Nucleus accumbens (tissue), 56 donors: Measurements from ENCODE around the gene ERN1.

ENCODE experiments used
- DNase-seq, 56 donors: peaks; one replicate each; lab custom pipeline; 2025; lab: John Stamatoyannopoulos, UW

The ERN1 gene

DNA sequence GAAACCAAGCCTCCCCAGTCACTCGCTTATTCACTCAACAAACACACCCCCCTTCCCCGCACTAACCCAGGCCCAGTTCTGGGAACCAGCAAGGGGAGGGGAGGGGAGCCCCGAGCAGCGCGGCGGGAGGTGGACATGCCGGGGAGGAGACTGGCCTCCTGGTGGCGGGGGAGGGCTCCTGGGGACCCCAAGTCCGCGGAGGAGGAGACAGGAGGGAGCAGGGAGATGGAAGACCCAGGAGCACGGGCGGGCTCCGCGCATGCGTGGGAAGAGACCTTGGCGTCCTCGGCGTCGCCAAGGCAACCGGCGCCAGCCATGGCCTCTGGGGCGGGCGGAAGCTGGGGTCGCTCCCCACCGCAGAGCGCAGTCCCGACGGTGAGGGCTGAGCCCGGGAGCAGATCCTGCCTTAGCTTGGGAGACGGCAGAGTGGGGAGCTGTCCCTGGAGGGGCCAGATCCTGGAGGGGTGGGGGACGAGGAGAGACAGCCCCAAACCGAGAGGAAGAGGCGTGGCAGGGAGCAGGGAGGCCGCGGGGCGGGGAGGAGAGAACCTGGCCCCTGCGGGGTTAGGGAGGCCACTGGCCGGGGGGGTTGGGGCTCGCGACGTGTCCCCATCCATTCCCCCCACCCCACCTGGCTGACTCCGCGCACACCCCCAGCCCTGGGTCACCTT lies 131.8 kb downstream of the ERN1 start, which contains the start of gene PRR29:
PRR29 (plus strand) TSS at position 302 of the 671 bp plus-strand sequence; CDS start at position 316, 14 bp downstream.
- DNase-seq, result peak in 28 of 56 donors; percentile 8 to 77 (median 33)

DNA sequence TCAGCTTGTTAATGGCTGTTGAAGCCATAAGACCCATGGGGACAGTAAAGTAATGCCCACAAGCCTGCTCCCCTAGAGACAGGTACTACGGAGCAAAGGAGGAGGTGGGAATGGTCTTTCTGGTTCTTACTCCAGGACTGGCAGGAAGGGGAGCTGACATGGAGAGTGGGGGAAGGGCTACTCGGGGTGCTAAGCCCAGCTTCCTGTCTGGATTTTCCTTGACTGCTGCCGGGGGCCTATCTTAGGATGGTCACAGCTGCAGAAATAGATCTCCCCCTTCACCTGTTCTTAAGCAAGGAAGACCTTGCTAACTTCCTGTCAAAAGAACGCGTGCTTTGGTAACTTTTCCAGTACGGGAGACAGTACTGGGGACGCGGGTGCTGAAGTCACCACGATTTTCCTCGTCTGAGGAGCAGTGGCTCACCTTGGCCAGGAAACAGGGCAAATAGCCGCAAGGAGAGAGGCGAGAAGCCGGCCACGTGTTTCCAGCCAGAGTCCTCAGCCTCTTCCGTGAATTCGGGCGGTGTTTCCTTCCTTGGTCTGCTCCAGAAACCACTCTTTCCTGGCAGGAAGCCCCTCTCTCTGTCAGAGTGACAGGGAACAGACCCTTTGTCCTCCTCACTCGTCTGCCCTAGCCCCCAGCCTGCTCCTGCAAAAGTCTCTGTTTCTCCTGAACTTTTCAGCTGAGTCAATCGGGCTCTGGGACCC lies 132.4 kb downstream of the ERN1 start:
- no peak for DNase-seq

DNA sequence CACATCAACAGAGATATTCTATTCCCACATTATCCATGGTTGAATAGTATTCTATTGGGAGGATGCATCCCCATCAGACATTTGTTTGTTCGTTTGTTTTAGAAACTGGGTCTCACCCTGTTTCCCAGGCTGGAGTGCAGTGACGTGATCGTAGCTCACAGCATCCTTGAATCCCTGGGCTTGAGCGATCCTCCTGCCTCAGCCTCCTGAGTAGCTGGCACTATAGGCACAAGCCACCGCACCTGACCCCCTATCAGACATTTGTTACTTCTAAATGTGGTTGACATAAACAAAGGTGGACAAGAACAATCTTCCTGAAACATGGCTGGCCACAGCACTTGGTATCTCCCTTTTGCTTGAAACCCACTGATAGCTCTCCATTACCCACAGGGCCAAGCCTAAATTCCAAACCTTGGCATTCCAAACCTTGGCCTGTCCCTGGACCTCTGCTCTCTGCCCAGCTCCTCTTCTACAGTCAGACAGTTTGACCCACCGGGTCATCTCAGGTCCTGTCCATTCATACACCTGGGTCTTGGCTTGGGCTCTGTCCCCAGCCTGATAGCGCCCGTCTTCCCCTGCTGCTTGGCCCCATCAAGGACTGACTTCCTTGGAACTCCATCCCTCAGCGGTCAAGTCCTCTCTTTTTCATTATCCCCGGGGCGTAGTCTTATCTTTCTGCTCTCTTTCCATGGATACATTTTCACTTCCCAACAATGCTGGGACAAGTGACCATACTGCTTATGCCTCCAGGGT lies 133.3 kb downstream of the ERN1 start:
- no peak for DNase-seq

DNA sequence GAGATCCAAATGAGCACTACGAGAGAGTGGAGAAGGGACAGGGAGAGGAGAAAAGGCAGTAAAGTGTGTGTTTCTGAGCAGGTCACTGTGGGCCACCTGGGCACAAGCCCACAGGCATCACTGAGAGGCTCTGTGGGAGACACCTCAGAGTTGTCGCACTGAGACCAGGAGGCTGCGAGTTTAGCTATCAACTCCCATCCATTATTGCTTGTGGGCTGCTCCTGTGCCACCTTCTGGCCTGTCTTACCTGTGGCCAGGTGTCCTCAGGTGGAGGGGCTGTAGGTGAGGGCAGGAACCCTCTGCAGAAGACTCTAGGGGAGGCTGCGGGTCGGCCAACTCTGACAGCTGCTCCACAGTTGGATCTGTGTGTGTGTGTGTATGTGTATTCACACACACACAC lies 134.3 kb downstream of the ERN1 start:
- no peak for DNase-seq

DNA sequence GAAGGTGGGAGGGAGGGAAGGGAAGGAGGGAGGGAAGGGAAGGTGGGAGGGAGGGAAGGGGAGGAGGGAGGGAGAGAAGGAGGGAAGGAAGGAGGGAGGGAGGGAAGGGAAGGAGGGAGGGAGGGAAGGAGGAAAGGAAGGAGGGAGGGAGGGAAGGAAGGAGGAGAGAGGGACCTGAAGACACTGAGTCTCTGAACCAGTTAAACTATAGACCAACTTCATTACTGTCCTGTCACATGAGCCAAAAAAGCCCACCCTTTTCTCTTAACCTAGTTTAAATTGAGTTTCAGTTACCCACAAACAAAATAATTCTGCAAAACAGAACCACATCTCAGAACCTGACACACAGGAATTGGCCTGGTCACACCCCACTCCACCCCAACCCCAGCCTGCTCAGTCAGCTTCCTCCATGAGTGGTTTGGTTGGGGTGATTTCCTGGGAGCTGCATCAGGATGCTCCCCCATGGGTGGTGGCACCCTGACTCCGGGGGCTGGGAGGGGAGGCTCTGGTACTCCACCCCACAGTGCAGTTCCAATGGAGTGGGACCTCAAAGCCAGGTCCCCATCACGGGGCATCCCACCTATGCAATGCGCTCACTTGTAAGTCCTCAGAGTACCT lies 136.5 kb downstream of the ERN1 start:
- no peak for DNase-seq

DNA sequence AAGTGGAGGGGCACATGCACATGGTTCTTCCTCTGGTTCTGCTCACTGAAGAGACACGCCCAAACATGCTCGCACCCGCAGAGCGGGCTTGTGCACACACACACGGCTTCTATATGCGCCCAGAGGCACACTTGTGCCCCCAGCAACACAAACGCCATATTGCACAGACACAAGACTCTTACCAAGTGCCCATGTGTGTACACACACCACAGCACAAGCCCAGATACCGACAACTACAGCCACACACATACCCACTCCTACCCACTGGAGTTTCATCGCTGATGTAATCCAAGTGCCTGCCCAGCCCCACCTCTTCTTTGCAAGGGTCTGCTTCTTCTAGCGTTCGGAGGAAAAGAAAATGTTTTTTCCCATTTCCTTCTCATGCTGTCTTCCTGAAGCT lies 138.3 kb downstream of the ERN1 start:
- no peak for DNase-seq

DNA sequence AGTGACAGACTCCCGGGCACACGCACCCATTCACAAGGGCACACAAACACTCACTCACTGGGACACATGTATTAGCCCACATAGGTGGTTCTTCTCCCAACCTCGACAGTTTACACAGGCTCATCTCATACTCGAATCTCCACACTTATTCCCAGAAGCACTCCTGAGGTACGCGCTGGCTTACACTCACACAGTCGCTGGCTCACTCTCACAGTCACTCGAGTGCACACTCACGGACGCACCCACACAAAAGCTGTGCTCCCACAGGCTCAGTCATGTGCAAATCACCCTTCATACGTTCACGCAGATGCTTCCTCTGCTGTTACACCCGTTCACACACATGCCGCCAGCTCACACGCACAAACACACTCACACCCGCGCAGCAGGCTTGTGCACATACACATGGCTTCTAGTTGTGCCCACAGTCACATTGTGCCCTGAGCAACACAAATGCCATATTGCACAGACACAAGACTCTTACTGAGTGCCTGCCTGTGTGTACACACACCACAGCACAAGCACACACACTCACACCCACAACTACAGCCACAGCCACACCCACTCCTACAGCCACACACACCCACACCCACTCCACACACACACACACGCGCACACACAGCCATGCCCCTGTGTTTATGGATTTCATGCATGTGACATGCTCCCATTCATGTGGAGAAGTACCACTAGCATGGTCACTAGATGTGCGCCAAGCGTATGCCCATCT lies 140.2 kb downstream of the ERN1 start:
- no peak for DNase-seq
